NCI-H345 treated with DMSO at 0.1 percent for 48 hours (cell line): ENCODE measurements around the gene MAGOHB.

Experiments used
- DNase-seq: peaks from one replicate; lab custom pipeline; 2025; ENCODE audit not compliant: unreplicated experiment; lab: John Stamatoyannopoulos, UW

The MAGOHB gene

GRCh38 chr12:10557329-10557728 is 56.1 kb downstream of the MAGOHB start:
- no peak for DNase-seq

GRCh38 chr12:10554756-10555481 is 58.5 kb downstream of the MAGOHB start:
- DNase-seq: no peak

- DNase-seq: no peak
Observed at GRCh38 chr12:10554228-10554755, 59.1 kb downstream of the MAGOHB start.
